Activated T-helper 17 cell treated with anti-CD3 and anti-CD28 coated beads, Interleukin-2, amount 50 U/mL, for 72 hours (primary cell): ENCODE results near the gene SEZ6L2. TPM values are rescaled to one million over a fixed set of nuclear protein-coding genes. Genes with fewer than 3 reads are reported as not detected.

Source experiments
- ATAC-seq: fragments of 150-1000 bp; cut with Tn5 transposase; replicated peaks from 2 replicates; pipeline ENCODE4 v1.10.0; 2021; ENCODE audit warnings: mild to moderate bottlenecking, moderate library complexity
- H3K27ac Mint-ChIP-seq: one replicate; pipeline ENCODE4 v1.8.0; 2022; ENCODE audit warnings: mixed read lengths
- H3K27me3 Mint-ChIP-seq: one replicate; pipeline ENCODE4 v1.8.0; 2022; ENCODE audit warnings: mixed read lengths
- H3K36me3 Mint-ChIP-seq: one replicate; pipeline ENCODE4 v1.8.0; 2022; ENCODE audit warnings: low read depth, mild to moderate bottlenecking, mixed read lengths
- H3K4me1 Mint-ChIP-seq: one replicate; pipeline ENCODE4 v1.8.0; 2022; ENCODE audit warnings: mixed read lengths
- H3K4me3 Mint-ChIP-seq: one replicate; pipeline ENCODE4 v1.8.0; 2022; ENCODE audit warnings: mild to moderate bottlenecking, mixed read lengths
- H3K9me3 Mint-ChIP-seq: one replicate; pipeline ENCODE4 v1.8.0; 2022; ENCODE audit warnings: mixed read lengths
- total RNA-seq, 2 donors: library from RNA; stranded (reverse); gene quantifications; one replicate each; pipeline ENCODE4 v1.2.3, GENCODE V29; 2022

SEZ6L2 gene
- total RNA-seq, 2 donors from 2014 or later: 0.56 TPM; not detected in 1

DNA sequence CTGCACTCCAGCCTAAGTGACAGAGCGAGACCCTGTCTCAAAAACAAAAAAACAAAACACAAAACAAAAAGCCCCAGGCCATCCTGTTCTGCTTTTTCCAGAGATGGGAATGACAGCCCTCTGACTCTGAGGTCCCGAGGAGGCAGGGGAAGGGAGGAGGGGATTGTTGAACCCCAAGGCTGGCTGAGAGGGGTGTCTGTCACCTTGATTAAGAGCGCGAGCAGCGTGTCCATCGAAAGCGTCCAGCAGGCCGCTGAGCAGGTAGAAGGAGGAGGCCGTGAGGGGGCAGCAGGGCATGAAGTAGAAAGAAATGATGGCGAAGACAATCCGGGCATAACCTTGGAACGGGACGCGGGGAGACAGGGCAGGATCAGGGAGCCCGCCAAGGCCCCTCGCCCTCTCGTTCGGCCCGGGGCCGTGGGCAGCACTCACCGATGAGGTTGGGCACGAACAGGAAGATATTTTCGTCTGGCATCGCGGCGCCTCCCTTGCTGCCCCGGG, 36.9 kb downstream of the SEZ6L2 start:
- Mint-ChIP-seq H3K4me3 (peak overlapping the region; percentile 97), H3K27ac (peak overlapping the region; percentile 97), H3K4me1 (peaks cover 6% of the 10 kb centered on the region), H3K27me3 (no peaks in the 10 kb centered on the region), H3K9me3 (no peaks in the 10 kb centered on the region), H3K36me3 (peaks cover 37% of the 10 kb centered on the region)
- no peak for ATAC-seq

DNA sequence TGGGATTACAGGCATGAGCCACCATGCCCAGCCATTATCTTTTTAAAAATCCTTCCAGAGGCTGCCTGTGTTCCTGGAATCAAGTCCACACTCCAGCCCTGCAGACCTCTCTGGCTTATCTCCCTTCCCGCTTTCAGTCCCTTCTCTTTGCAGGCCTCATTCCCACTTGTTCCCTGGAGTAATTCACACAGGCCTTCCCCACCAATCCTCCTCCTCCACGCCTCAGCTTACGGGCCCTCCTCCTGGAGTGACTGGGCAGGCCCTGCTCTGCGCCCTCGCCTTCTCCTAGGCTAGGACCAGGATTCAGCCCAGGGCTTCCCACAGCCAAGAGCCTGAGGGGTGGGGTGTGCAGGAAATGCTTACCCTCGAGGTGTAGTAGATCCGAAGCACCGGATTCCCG, 39.1 kb downstream of the SEZ6L2 start:
- Mint-ChIP-seq H3K27ac (peak overlapping the region; percentile 29), H3K4me1 (peaks cover 6% of the 10 kb centered on the region), H3K9me3 (no peaks in the 10 kb centered on the region), H3K4me3 (peak overlapping the region; percentile 97), H3K27me3 (no peaks in the 10 kb centered on the region), H3K36me3 (peaks cover 37% of the 10 kb centered on the region)
- no peak for ATAC-seq

DNA sequence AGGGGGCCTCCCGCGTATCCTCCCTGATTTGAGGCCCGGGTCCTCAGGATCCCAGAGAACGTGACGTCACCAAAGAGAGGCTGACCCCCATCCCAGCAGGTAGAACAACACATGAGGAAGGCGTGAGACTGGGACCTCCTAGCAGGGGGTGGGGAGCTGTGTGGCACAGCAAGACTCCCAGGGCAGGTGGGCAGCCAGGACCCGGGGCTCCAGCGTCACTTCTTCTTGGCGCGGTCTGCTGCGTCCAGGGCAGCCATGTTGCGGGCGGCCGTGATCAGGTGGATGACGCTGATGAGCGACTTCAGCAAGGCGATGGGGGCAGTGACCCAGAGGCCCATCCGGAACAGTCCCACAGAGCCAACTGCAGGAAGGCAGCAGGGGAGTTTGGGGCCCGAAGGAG, 40.4 kb downstream of the SEZ6L2 start:
- Mint-ChIP-seq H3K9me3 (no peaks in the 10 kb centered on the region), H3K27ac (no peak overlapping the region), H3K4me3 (no peak overlapping the region), H3K27me3 (no peaks in the 10 kb centered on the region), H3K4me1 (peaks cover 6% of the 10 kb centered on the region), H3K36me3 (peaks cover 37% of the 10 kb centered on the region)
- ATAC-seq: no peak

DNA sequence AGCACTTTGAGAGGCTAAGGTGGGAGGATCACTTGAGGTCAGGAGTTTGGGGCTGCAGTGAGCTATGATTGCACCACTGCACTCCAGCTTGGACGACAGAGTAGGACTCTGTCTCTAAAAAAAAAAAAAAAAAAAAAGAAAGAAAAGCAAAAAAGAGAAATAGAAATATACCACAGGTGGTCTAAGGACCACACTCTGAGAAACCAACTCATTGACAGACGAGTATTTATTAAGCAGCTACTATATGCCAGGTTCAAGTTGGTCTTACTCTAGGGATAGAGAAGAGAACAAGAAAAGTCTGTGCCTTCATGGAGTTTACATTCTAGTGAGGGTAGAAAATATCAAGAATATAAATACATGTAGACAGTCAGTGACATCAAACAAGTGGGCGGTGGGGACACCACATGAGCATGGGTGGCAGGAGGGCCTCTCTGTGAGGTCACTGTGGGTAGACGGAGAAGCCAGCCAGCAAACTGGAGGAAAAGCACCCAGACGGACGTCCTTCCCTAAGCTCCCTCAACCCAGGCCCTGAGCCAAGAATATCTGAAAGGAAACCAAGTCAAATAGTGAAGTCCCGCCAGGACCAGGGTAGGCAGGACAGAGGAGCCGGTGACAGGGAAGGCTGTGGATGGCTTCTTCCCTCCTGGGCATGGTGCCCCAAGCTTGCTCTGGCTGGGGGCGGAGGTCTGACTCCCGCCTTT, 41.1 kb downstream of the SEZ6L2 start:
- Mint-ChIP-seq H3K27ac (no peak overlapping the region), H3K9me3 (no peaks in the 10 kb centered on the region), H3K4me1 (peaks cover 6% of the 10 kb centered on the region), H3K27me3 (no peaks in the 10 kb centered on the region), H3K36me3 (peaks cover 37% of the 10 kb centered on the region), H3K4me3 (no peak overlapping the region)
- ATAC-seq: no peak

DNA sequence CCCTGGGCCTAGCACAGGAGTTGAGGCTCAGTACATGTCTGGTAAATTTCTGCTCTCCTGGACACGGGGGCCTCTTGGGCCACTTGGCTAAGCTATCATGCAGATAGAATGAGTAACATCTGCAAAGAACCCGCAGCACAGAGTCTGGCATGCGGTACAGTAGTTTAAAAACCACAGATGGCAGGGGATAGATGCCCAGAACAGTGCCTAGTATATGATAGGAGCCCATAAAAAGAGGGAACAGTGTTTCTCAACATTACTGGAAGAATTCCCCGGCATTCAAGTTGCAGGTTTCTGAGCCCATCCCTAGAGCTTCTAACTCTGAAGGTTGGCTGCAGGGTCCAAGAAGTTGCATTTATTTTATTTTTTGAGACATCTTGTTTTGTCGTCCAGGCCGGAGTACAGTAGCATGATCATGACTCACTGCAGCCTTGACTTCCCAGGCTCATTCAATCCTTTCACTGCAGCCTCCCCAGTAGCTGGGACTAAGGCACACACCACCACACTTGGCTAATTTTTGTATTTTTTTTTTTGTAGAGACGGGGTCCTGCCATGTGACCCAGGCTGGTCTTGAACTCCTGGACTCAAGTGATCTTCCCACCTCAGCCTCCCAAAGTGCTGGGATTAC, 42.1 kb downstream of the SEZ6L2 start:
- H3K36me3 Mint-ChIP-seq: peaks cover 34% of the 10 kb centered on the region
- peaks cover 6% of the 10 kb centered on the region for H3K4me1 Mint-ChIP-seq
- no peaks in the 10 kb centered on the region for H3K27me3 Mint-ChIP-seq
- ATAC-seq: no peak
- H3K27ac Mint-ChIP-seq: no peak overlapping the region
- no peak overlapping the region for H3K4me3 Mint-ChIP-seq
- H3K9me3 Mint-ChIP-seq: no peaks in the 10 kb centered on the region

DNA sequence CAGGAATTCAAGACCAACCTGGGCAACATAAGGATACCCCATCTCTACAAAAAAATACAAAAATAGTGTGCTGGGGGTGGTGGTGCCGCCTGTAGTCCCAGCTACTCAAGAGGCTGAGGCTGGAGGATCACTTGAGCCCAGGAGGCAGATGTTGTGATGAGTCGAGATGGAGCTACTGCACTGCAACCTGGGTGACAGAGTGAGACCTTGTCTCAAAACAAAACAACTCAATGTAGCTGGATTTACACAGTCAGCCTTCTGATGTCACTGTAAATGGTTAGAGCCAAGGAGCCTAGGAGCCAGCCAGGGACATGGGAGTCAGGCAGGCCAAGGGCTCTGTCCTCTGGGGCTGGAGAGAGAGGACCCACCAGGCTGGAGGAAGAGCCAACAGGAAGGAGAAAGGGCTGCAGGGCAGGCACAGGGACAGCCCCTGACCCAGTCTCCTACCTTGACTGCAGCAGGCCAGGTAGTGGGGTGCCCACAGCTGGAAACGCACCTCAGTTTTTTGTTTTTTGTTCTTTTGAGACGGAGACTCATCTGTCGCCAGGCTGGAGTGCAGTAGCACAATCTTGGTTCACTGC, 44.7 kb downstream of the SEZ6L2 start:
- Mint-ChIP-seq H3K4me1 (no peaks in the 10 kb centered on the region), H3K27me3 (no peaks in the 10 kb centered on the region), H3K27ac (no peak overlapping the region), H3K9me3 (no peaks in the 10 kb centered on the region), H3K4me3 (no peak overlapping the region), H3K36me3 (peaks cover 30% of the 10 kb centered on the region)
- peak; percentile 31 for ATAC-seq

DNA sequence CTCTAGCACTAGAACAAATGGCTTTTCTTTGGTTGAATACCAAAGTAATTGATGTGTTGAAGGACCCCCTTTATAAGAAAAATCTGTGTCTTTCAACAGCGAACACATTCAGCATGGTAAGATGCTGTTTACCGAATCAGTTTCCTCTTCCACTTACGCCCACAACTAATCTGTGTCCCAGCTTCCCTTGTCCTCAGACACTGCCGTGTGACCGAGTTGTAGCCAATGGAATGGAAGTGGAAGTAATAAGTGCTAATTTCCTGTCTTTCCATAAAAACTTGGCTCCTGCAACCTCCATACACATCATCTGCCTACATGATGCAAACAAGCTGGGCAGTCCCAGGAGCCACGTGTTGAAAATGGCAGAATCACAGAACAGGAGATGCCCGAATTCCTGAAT, 46.7 kb downstream of the SEZ6L2 start:
- Mint-ChIP-seq H3K27me3 (no peaks in the 10 kb centered on the region), H3K9me3 (no peaks in the 10 kb centered on the region), H3K27ac (no peak overlapping the region), H3K4me1 (no peaks in the 10 kb centered on the region), H3K36me3 (peaks cover 33% of the 10 kb centered on the region), H3K4me3 (no peak overlapping the region)
- ATAC-seq: no peak

DNA sequence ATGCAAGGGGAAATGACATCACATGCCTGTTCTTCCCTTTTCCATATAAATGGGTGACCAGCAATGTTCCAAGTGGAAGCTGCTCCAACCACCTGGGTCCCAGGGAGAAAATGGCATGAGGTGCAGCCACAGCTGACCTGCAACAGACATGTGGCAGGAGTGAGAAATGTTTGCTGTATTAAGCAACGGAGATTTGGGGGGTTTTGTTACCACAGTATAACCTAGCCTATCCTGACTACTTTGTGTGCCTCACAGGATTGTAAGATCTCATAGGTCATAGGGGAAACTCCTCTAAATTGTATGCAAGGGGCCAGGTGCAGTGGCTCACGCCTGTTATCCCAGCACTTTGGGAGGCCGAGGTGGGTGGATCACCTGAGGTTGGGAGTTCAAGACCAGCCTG, 48.4 kb downstream of the SEZ6L2 start:
- no peaks in the 10 kb centered on the region for H3K27me3 Mint-ChIP-seq
- peaks cover 43% of the 10 kb centered on the region for H3K36me3 Mint-ChIP-seq
- no peaks in the 10 kb centered on the region for H3K9me3 Mint-ChIP-seq
- no peaks in the 10 kb centered on the region for H3K4me1 Mint-ChIP-seq
- ATAC-seq: no peak
- no peak overlapping the region for H3K4me3 Mint-ChIP-seq
- no peak overlapping the region for H3K27ac Mint-ChIP-seq

DNA sequence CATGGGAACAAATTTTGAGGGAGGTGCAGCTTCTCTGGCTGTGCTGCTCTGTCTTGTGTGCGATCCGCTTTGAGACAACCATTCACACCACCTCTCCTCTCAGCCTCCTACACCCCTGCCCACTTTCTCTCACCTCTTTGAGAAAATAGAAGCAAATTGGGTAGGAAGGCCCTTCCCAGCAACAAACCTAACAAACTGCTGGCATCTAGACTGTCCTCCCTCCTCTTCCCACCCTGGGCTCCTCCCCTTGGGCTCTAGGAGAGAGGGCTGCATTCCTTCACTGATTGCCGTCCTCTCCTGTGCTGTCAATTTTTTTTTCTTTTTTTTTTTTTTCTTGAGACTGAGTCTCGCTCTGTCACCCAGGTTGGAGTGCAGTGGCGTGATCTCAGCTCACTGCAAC, 49.8 kb downstream of the SEZ6L2 start:
- no peaks in the 10 kb centered on the region for H3K27me3 Mint-ChIP-seq
- no peaks in the 10 kb centered on the region for H3K4me1 Mint-ChIP-seq
- ATAC-seq: no peak
- no peaks in the 10 kb centered on the region for H3K9me3 Mint-ChIP-seq
- H3K4me3 Mint-ChIP-seq: no peak overlapping the region
- peak overlapping the region; percentile 46 for H3K27ac Mint-ChIP-seq
- H3K36me3 Mint-ChIP-seq: peaks cover 58% of the 10 kb centered on the region

DNA sequence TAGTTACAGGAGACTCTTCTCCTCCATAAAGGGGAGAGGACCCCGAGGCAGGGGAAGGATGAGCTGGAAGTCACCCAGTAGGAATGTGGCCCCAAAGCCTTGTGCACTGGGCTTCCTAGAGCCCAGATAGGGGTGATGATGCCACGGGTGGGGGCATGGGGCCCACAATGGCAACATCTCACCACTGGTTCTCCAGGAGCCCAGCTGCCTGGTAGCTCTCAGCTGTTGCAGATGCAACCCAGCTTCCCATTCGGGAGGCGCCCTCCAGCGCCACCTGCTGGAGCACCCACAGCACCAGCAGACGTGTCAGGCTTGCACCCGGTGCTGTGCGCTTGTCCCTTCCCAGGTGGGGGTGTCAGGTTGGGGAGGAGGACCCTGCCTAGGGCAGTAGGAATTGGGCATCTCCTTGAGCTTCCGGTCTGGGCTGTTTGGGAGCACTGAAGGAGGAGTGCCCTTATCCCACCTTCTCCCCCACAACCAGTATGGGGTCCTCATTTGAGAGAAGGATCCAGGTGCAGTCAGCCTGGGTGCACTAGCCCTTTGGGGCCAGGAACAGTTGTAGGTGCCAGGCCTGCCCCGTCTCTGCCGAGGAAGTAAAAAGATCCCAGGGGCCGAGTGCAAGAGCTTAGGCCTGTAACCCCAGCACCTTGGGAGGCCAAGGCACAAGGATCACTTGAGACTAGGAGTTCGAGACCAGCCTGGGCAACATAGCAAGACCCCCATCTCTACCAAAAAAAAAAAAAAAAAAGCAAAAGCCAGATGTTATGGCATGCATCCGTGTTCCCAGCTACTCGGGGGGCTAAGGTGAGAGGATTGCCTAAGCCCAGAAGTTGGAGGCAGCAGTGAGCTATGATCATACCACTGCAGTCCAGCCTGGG, 50.7 kb downstream of the SEZ6L2 start:
- Mint-ChIP-seq H3K27ac (no peak overlapping the region), H3K36me3 (peaks cover 67% of the 10 kb centered on the region), H3K9me3 (no peaks in the 10 kb centered on the region), H3K27me3 (no peaks in the 10 kb centered on the region), H3K4me1 (no peaks in the 10 kb centered on the region), H3K4me3 (no peak overlapping the region)
- ATAC-seq: peak; percentile 95

DNA sequence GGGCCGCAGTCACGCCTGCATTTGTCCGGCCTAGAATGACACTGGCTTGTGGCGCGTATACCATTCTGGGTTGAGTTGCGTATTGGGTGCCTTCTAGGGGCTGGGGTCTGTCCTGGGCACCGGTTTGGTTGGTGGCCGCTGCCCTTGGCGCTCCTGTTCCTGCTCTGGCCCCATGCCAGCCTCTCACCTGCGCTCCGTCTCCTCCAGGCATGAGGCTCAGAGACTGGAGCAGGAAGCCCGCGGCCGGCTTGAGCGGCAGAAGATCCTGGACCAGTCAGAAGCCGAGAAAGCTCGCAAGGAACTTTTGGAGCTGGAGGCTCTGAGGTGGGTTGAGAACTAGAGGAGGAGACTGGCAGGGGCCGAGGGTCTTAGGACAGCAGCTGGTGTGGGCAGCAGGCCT, 53.7 kb downstream of the SEZ6L2 start:
- no peaks in the 10 kb centered on the region for H3K9me3 Mint-ChIP-seq
- no peaks in the 10 kb centered on the region for H3K27me3 Mint-ChIP-seq
- ATAC-seq: no peak
- H3K4me1 Mint-ChIP-seq: no peaks in the 10 kb centered on the region
- no peak overlapping the region for H3K27ac Mint-ChIP-seq
- no peak overlapping the region for H3K4me3 Mint-ChIP-seq
- H3K36me3 Mint-ChIP-seq: peaks cover 87% of the 10 kb centered on the region

DNA sequence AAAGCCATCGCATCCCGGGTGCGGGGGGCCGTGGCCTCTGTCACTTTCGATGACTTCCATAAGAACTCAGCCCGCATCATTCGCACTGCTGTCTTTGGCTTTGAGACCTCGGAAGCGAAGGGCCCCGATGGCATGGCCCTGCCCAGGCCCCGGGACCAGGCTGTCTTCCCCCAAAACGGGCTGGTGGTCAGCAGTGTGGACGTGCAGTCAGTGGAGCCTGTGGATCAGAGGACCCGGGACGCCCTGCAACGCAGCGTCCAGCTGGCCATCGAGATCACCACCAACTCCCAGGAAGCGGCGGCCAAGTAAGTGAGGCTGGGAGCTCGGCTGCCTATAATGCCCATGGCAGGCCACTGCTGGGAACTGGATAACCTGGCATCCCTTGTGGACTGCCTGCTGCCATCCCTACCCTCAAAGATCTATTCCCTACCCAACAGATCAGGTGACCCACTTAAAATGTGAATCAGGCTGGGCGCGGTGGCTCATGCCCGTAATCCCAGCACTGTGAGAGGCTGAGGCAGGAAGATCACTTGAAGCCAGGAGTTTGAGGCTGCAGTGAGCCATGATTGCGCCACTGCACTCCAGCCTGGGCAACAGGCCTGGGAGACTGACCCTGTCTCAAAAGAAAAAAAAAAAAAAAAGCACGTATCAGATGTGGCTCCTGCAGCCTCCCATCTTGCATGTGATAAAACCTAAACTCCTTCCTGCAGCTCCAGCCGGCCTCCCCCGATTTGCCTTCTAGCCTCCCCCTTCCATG, 54.6 kb downstream of the SEZ6L2 start:
- Mint-ChIP-seq H3K4me3 (no peak overlapping the region), H3K36me3 (peaks cover 87% of the 10 kb centered on the region), H3K27me3 (no peaks in the 10 kb centered on the region), H3K27ac (no peak overlapping the region), H3K4me1 (no peaks in the 10 kb centered on the region), H3K9me3 (no peaks in the 10 kb centered on the region)
- ATAC-seq: no peak

DNA sequence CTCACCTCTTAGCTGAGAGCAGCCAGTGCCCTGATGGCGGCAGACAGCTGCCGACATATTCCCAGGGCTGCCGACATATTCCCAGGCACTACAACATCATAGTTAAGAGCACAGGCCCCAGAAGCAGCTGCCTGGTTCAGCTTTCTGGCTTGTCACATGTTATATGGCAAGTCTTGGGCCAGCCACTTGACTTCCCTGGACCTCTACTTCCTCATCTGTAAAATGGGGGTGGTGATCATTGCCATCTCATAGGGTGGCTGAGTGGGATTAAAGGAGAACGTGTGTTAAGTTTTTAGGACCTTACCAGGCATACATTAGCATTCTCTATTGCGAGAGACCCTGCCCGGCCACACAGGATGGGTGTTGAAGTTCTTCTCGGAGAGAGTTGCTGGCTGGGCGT, 55.4 kb downstream of the SEZ6L2 start:
- H3K27ac Mint-ChIP-seq: peak overlapping the region; percentile 66
- H3K36me3 Mint-ChIP-seq: peaks cover 87% of the 10 kb centered on the region
- no peak for ATAC-seq
- H3K4me1 Mint-ChIP-seq: no peaks in the 10 kb centered on the region
- no peak overlapping the region for H3K4me3 Mint-ChIP-seq
- H3K27me3 Mint-ChIP-seq: no peaks in the 10 kb centered on the region
- H3K9me3 Mint-ChIP-seq: no peaks in the 10 kb centered on the region
